ENCODE results near the gene EFCAB11. TPM values are rescaled to one million over a fixed set of nuclear protein-coding genes. Genes with fewer than 3 reads are reported as not detected.
"Not testable (repeated sequence)": the region's sequence is repeated elsewhere in the genome, so short reads cannot be mapped to it uniquely, and the experiment has no call there.

Gene EFCAB11
- total RNA-seq, 4 donors from 2014 or later = 0.93 to 9.6 (median 3.1) TPM

DNA sequence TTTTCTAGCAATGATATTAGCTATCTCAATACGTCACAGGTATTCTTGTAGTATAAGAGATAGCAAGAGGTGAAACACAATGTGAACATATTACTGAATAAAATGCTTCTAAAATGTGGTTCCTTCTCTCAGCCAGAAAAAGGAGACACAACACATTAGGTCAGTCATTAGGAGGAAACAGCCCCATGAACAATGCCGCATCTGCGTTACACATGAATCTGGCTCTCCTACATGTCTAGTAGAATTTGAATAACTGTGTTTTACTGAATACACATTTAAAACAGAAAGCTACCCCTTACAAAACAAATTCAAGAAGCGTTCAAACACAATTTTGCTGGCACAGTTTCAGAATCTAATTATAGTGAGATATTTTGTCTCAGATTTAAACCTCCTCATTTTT lies 51.6 kb downstream of the EFCAB11 start:
- no peaks in the 10 kb centered on the region for H3K36me3 ChIP-seq
- no peaks in the 10 kb centered on the region for H3K9me3 ChIP-seq
- H3K4me1 ChIP-seq = peaks cover 0 to 9% (median 0%) of the 10 kb centered on the region in 3 donors
- H3K27me3 ChIP-seq = no peaks in the 10 kb centered on the region
- no peak overlapping the region for H3K27ac ChIP-seq
- no peak for ATAC-seq
- no peak overlapping the region for H3K4me3 ChIP-seq
- TF ChIP-seq, protein P1, sequence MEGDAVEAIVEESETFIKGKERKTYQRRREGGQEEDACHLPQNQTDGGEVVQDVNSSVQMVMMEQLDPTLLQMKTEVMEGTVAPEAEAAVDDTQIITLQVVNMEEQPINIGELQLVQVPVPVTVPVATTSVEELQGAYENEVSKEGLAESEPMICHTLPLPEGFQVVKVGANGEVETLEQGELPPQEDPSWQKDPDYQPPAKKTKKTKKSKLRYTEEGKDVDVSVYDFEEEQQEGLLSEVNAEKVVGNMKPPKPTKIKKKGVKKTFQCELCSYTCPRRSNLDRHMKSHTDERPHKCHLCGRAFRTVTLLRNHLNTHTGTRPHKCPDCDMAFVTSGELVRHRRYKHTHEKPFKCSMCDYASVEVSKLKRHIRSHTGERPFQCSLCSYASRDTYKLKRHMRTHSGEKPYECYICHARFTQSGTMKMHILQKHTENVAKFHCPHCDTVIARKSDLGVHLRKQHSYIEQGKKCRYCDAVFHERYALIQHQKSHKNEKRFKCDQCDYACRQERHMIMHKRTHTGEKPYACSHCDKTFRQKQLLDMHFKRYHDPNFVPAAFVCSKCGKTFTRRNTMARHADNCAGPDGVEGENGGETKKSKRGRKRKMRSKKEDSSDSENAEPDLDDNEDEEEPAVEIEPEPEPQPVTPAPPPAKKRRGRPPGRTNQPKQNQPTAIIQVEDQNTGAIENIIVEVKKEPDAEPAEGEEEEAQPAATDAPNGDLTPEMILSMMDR (IDR thresholded peaks at IDR 0.05) = no peak
- TF ChIP-seq POLR2A (IDR thresholded peaks at IDR 0.05) (no peak), POLR2AphosphoS5 (IDR thresholded peaks at IDR 0.05) (no peak), EP300 (IDR thresholded peaks at IDR 0.05) (no peak)
- 31 to 62% methylated on average over 4 of the region's 4 CpGs for WGBS, 2 donors (ENCODE audit: low coverage in 1 of 2)

DNA sequence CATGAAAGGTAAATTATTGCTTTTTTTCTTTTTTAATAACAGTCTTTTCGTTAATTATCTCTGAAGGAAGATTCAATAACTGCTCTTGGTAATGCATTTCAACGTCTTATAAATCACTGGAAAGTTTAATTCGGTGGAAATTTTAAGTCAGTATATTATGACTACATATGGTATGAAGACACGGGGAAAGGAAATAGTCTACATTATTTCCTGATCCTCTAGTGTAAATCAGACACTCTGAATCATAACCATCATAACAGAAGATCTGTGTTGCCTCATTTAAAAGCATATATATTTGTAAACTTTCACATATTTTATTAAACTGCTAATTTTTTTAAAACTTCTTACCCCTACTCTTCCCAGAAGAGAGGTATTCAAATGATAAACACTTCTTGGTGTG lies 53.7 kb downstream of the EFCAB11 start:
- 67 to 78% methylated on average over 4 of the region's 4 CpGs for WGBS, 2 donors (ENCODE audit: low coverage in 1 of 2)
- peaks cover 0 to 9% (median 0%) of the 10 kb centered on the region in 3 donors for H3K4me1 ChIP-seq
- no peaks in the 10 kb centered on the region for H3K36me3 ChIP-seq
- no peaks in the 10 kb centered on the region for H3K9me3 ChIP-seq
- H3K27me3 ChIP-seq = no peaks in the 10 kb centered on the region
- no peak for TF ChIP-seq EP300 (IDR thresholded peaks at IDR 0.05)
- no peak overlapping the region for H3K27ac ChIP-seq
- H3K4me3 ChIP-seq = no peak overlapping the region
- no peak for ATAC-seq

DNA sequence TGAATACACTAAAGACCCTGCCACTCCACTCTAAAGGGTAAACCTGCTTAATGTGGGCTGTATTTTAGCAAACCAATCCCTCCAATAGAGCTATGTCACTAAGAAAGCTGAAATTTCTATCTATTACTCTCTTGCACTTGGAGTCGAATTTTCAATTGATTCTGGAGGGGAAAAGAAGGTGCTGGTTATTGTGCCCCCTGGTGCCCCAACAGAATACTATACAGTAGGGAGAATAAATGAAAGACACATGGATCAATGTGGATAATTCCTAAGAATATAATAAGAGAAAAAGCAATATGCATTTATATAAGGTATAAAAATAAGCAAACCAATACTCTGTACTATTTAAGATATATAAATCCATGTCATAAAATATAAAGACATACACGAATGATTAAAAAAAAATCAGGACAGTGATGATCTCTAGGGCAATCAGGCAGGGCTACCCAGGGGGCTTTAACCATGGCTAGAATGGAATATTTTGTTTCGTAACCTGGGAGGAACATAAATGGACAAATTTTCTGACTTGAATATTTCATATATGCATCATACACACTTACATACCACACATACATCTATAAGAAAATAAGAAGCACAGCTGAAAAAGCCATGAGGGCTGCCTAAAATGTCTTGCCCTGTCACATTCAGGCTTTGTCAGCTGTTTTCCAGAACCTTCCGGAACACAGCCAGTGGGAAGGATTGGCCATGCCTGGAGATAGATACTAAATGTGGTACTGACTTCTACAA lies 54.4 kb downstream of the EFCAB11 start:
- WGBS, 2 donors (ENCODE audit: low coverage in 1 of 2) = 75 to 78% methylated on average over 4 of the region's 4 CpGs
- ATAC-seq = no peak

DNA sequence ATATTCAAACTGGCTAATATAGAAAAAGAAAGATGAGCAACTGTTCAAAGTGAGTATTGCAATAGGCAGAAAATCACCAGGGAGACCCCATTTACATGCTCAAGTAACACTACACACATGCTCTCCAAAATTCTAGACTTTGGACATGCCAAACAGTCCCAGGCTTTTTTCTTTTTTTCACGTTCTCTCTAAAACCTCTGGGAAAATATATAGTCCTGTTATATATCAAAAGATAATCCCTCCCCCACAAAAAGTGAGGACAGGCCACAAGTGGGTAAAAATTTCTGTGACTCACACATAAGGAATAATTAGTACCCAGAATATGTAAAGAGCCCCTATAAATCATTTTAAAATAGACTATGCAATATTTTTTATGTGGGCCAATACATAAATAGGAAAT lies 55.2 kb downstream of the EFCAB11 start:
- Histone ChIP-seq H3K4me1 (peaks cover 0 to 9% (median 0%) of the 10 kb centered on the region in 3 donors), H3K4me3 (no peak overlapping the region), H3K27me3 (no peaks in the 10 kb centered on the region), H3K27ac (no peak overlapping the region), H3K36me3 (no peaks in the 10 kb centered on the region), H3K9me3 (no peaks in the 10 kb centered on the region)
- TF ChIP-seq POLR2AphosphoS5 (IDR thresholded peaks at IDR 0.05) (no peak), POLR2A (IDR thresholded peaks at IDR 0.05) (no peak), EP300 (IDR thresholded peaks at IDR 0.05) (no peak)
- TF ChIP-seq, protein P1 (IDR thresholded peaks at IDR 0.05) = no peak
- 83 to 95% methylated on average over 1 of the region's 1 CpG for WGBS, 2 donors (ENCODE audit: low coverage in 1 of 2)
- no peak for ATAC-seq

More for the DNA sequence above, 54.4 kb downstream of the EFCAB11 start:
- Histone ChIP-seq H3K4me1 (peaks cover 0 to 9% (median 0%) of the 10 kb centered on the region in 3 donors), H3K27ac (no peak overlapping the region), H3K9me3 (no peaks in the 10 kb centered on the region), H3K36me3 (no peaks in the 10 kb centered on the region), H3K27me3 (no peaks in the 10 kb centered on the region), H3K4me3 (no peak overlapping the region)
- TF ChIP-seq, protein P1 (IDR thresholded peaks at IDR 0.05) = peak; percentile 28 to 63 (median 50)
- TF ChIP-seq EP300 (IDR thresholded peaks at IDR 0.05) (no peak), POLR2AphosphoS5 (IDR thresholded peaks at IDR 0.05) (no peak), POLR2A (IDR thresholded peaks at IDR 0.05) (no peak)

DNA sequence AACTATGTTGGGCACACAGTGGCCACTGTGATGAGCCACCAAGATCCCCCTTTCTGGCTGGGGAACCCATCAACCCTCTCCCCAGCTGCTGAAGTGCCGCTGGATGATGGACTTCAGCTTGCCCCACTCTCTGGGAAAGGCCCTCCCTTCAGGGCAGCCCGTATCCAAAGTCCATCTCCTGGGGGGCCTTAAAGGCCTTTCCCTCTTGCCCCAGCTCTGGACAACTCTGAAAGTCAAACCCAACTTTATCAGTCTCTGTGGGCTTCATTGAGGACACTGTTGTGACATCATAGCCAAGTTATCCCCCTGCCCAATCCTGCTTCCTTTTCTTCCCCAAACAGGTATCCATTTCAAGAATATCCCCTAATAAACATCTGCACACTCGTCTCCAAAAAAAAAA lies 61.1 kb downstream of the EFCAB11 start:
- 78 to 88% methylated on average over 1 to 2 of the region's 3 CpGs for WGBS, 2 donors (ENCODE audit: low coverage in 1 of 2)
- not testable (repeated sequence) for H3K27ac ChIP-seq, H3K4me1 ChIP-seq, H3K9me3 ChIP-seq, ATAC-seq, H3K4me3 ChIP-seq, H3K27me3 ChIP-seq, H3K36me3 ChIP-seq

DNA sequence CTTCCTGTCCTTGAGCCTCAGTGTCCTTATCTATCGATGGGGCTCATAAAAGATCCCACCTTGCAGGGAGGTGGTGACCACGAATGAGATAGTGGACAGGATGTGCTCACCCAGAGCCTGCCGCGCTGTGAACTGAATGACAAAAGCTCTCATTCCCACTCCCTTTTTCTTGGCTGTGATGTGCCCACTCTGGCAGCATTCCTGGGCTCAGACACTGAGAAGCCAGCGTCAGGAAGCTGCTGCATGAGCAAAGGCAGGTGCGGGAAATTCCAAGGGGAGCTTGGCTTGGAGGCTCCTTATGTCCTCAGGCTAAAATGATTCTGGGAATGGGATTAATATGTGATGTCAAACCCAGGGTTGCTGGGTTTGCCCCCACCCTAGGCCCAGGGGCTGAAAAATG lies 61.6 kb downstream of the EFCAB11 start:
- H3K27me3 ChIP-seq = no peaks in the 10 kb centered on the region
- WGBS, 2 donors (ENCODE audit: low coverage in 1 of 2) = 20 to 60% methylated on average over 1 of the region's 6 CpGs
- TF ChIP-seq POLR2A (IDR thresholded peaks at IDR 0.05) (no peak), EP300 (IDR thresholded peaks at IDR 0.05) (no peak), POLR2AphosphoS5 (IDR thresholded peaks at IDR 0.05) (no peak)
- TF ChIP-seq, protein P1 (IDR thresholded peaks at IDR 0.05) = no peak
- no peaks in the 10 kb centered on the region for H3K36me3 ChIP-seq
- no peak overlapping the region for H3K4me3 ChIP-seq
- no peaks in the 10 kb centered on the region for H3K4me1 ChIP-seq
- no peaks in the 10 kb centered on the region for H3K9me3 ChIP-seq
- ATAC-seq = no peak
- H3K27ac ChIP-seq = no peak overlapping the region

DNA sequence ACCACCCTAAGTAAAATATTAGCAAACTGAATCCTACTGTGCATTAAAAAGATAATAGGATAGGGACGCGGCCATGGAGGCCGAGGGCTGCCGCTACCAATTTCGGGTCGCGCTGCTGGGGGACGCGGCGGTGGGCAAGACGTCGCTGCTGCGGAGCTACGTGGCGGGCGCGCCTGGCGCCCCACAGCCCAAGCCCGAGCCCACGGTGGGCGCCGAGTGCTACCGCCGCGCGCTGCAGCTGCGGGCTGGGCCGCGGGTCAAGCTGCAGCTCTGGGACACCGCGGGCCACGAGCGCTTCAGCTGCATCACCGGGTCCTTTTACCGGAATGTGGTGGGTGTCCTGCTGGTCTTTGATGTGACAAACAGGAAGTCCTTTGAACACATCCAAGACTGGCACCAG lies 62.8 kb downstream of the EFCAB11 start:
- H3K9me3 ChIP-seq, H3K36me3 ChIP-seq, H3K27me3 ChIP-seq, ATAC-seq, H3K4me1 ChIP-seq, H3K27ac ChIP-seq, H3K4me3 ChIP-seq: not testable (repeated sequence)
- 80 to 96% methylated on average over 1 to 4 of the region's 35 CpGs for WGBS, 2 donors (ENCODE audit: low coverage in 1 of 2)

Measured in gastroesophageal sphincter (tissue), 4 donors.